ENCODE data around the gene TMEM256.

- TF ChIP-seq POLR2A (IDR thresholded peaks at IDR 0.05): no peak
- TF ChIP-seq, protein P1, sequence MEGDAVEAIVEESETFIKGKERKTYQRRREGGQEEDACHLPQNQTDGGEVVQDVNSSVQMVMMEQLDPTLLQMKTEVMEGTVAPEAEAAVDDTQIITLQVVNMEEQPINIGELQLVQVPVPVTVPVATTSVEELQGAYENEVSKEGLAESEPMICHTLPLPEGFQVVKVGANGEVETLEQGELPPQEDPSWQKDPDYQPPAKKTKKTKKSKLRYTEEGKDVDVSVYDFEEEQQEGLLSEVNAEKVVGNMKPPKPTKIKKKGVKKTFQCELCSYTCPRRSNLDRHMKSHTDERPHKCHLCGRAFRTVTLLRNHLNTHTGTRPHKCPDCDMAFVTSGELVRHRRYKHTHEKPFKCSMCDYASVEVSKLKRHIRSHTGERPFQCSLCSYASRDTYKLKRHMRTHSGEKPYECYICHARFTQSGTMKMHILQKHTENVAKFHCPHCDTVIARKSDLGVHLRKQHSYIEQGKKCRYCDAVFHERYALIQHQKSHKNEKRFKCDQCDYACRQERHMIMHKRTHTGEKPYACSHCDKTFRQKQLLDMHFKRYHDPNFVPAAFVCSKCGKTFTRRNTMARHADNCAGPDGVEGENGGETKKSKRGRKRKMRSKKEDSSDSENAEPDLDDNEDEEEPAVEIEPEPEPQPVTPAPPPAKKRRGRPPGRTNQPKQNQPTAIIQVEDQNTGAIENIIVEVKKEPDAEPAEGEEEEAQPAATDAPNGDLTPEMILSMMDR (IDR thresholded peaks at IDR 0.05): no peak
Observed at GRCh38 chr17:7369825-7370224, 34.1 kb downstream of the TMEM256 start.

Data from ovary (tissue), 3 donors.